NB4 (cell line): Measurements from ENCODE around the gene ARPC5L.

Experiments used
- DNase-seq: peaks from one replicate; pipeline ENCODE4 v3.0.0; 2010; ENCODE audit warnings: low read depth
- H3K4me3 ChIP-seq: one replicate; pipeline ENCODE4 v1.5.1; 2011; ENCODE audit warnings: mild to moderate bottlenecking, low read depth, low read length, moderate library complexity
- CTCF ChIP-seq: IDR thresholded peaks from one replicate; pipeline ENCODE4 v1.5.1; 2012; ENCODE audit warnings: low read depth, low read length
- MAX ChIP-seq: IDR thresholded peaks from 2 replicates; pipeline ENCODE4 v1.6.1; 2011; ENCODE audit warnings: low read depth, low read length
- MYC ChIP-seq: IDR thresholded peaks from 2 replicates; pipeline ENCODE4 v1.6.1; 2011; ENCODE audit warnings: low read depth, low read length
- POLR2A ChIP-seq: IDR thresholded peaks from 2 replicates; pipeline ENCODE4 v1.6.1; 2011; ENCODE audit warnings: mild to moderate bottlenecking; ENCODE audit not compliant: insufficient read length; ENCODE audit errors: extremely low read depth

Gene ARPC5L

GRCh38 chr9:124861342-124862229 is at the start of gene ARPC5L, which contains the start of gene RPL35:
ARPC5L (plus strand) TSS chr9:124862130; CDS start chr9:124869291, 7,161 bp downstream.
RPL35 (minus strand) TSS chr9:124861957; CDS start chr9:124861912, 45 bp downstream.
- TF ChIP-seq MYC = peak; percentile 87
- TF ChIP-seq POLR2A = peak; percentile 96
- TF ChIP-seq MAX = peak; percentile 74
- TF ChIP-seq CTCF = no peak
- DNase-seq = peak; percentile 96
- peak within 1 kb of the TSS; percentile 100 for H3K4me3 ChIP-seq

GRCh38 chr9:124812441-124812876 is 49.5 kb upstream of the ARPC5L start:
- DNase-seq = peak; percentile 96
- no peak overlapping the region for H3K4me3 ChIP-seq
- TF ChIP-seq MAX (peak; percentile 10; the same call in 1 of the 2 replicates), CTCF (no peak), POLR2A (no peak)

GRCh38 chr9:124813041-124813440 is 48.9 kb upstream of the ARPC5L start:
- TF ChIP-seq CTCF (no peak), MAX (no peak), MYC (no peak), POLR2A (no peak)
- no peak overlapping the region for H3K4me3 ChIP-seq
- no peak for DNase-seq

GRCh38 chr9:124813501-124814163 is 48.3 kb upstream of the ARPC5L start:
- no peak for DNase-seq
- TF ChIP-seq MYC (no peak), MAX (no peak), POLR2A (no peak), CTCF (no peak)

GRCh38 chr9:124814164-124814535 is 47.8 kb upstream of the ARPC5L start:
- DNase-seq = no peak
- H3K4me3 ChIP-seq = no peak overlapping the region
- TF ChIP-seq MAX (no peak), POLR2A (no peak), MYC (no peak), CTCF (no peak)

More at GRCh38 chr9:124813501-124814163, 48.3 kb upstream of the ARPC5L start:
- H3K4me3 ChIP-seq = no peak overlapping the region
